HL-60 (cell line): ENCODE measurements around the gene ALDH1A1.
A peak's percentile ranks its signal among the peaks of the same experiment; 100 is the strongest.

ENCODE experiments used
- DNase-seq, 2 experiments: peaks; one replicate each; pipeline ENCODE4 v3.0.0-alpha.2; 2010 to 2020; ENCODE audit warnings: low read depth in 1 of 2, low spot score in 1 of 2
- H3K27ac ChIP-seq: fragments of 250-450 bp; sonication (Bioruptor Pico); replicated peaks from 2 replicates; pipeline ENCODE4 v1.5.1; 2020; ENCODE audit warnings: mild to moderate bottlenecking, moderate library complexity
- H3K27me3 ChIP-seq: fragments of 250-450 bp; sonication (Bioruptor Pico); 2 replicates; pipeline ENCODE4 v1.5.1; 2021; ENCODE audit warnings: mild to moderate bottlenecking, moderate library complexity; ENCODE audit not compliant: insufficient read depth, poor library complexity, severe bottlenecking
- H3K4me3 ChIP-seq: replicated peaks from 2 replicates; pipeline ENCODE4 v1.5.1; 2011; ENCODE audit warnings: mild to moderate bottlenecking, control low read depth, low read length; ENCODE audit not compliant: insufficient read depth
- GABPA ChIP-seq: IDR thresholded peaks from 2 replicates; pipeline ENCODE4 v1.6.1; 2012; ENCODE audit warnings: low read depth
- POLR2AphosphoS5 ChIP-seq: IDR thresholded peaks from 2 replicates; pipeline ENCODE4 v1.6.1; 2012; ENCODE audit warnings: low read depth
- SPI1 ChIP-seq: IDR thresholded peaks from 2 replicates; pipeline ENCODE4 v1.6.1; 2012; ENCODE audit warnings: low read depth, mild to moderate bottlenecking, borderline replicate concordance
- TF ChIP-seq, protein P1 (sequence below): IDR thresholded peaks from 2 replicates; pipeline ENCODE4 v1.6.1; 2012; ENCODE audit warnings: low read depth; ENCODE audit not compliant: insufficient replicate concordance
- TF ChIP-seq, protein P2 (sequence below): IDR thresholded peaks from one replicate; pipeline ENCODE4 v1.5.1; 2011; ENCODE audit warnings: low read length, control low read depth, inconsistent platforms; ENCODE audit not compliant: insufficient read depth

ALDH1A1 gene

GRCh38 chr9:72925891-72926290, 27.0 kb downstream of the ALDH1A1 start:
- no peak overlapping the region for H3K4me3 ChIP-seq
- peak in 1 of 2 experiments; percentile 6 for DNase-seq
- no peaks in the 10 kb centered on the region for H3K27me3 ChIP-seq
- TF ChIP-seq, protein P1, sequence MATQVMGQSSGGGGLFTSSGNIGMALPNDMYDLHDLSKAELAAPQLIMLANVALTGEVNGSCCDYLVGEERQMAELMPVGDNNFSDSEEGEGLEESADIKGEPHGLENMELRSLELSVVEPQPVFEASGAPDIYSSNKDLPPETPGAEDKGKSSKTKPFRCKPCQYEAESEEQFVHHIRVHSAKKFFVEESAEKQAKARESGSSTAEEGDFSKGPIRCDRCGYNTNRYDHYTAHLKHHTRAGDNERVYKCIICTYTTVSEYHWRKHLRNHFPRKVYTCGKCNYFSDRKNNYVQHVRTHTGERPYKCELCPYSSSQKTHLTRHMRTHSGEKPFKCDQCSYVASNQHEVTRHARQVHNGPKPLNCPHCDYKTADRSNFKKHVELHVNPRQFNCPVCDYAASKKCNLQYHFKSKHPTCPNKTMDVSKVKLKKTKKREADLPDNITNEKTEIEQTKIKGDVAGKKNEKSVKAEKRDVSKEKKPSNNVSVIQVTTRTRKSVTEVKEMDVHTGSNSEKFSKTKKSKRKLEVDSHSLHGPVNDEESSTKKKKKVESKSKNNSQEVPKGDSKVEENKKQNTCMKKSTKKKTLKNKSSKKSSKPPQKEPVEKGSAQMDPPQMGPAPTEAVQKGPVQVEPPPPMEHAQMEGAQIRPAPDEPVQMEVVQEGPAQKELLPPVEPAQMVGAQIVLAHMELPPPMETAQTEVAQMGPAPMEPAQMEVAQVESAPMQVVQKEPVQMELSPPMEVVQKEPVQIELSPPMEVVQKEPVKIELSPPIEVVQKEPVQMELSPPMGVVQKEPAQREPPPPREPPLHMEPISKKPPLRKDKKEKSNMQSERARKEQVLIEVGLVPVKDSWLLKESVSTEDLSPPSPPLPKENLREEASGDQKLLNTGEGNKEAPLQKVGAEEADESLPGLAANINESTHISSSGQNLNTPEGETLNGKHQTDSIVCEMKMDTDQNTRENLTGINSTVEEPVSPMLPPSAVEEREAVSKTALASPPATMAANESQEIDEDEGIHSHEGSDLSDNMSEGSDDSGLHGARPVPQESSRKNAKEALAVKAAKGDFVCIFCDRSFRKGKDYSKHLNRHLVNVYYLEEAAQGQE = no peak
- TF ChIP-seq GABPA (no peak), SPI1 (no peak), POLR2AphosphoS5 (no peak)
- TF ChIP-seq, protein P2, sequence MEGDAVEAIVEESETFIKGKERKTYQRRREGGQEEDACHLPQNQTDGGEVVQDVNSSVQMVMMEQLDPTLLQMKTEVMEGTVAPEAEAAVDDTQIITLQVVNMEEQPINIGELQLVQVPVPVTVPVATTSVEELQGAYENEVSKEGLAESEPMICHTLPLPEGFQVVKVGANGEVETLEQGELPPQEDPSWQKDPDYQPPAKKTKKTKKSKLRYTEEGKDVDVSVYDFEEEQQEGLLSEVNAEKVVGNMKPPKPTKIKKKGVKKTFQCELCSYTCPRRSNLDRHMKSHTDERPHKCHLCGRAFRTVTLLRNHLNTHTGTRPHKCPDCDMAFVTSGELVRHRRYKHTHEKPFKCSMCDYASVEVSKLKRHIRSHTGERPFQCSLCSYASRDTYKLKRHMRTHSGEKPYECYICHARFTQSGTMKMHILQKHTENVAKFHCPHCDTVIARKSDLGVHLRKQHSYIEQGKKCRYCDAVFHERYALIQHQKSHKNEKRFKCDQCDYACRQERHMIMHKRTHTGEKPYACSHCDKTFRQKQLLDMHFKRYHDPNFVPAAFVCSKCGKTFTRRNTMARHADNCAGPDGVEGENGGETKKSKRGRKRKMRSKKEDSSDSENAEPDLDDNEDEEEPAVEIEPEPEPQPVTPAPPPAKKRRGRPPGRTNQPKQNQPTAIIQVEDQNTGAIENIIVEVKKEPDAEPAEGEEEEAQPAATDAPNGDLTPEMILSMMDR = no peak
- no peak overlapping the region for H3K27ac ChIP-seq

DNA sequence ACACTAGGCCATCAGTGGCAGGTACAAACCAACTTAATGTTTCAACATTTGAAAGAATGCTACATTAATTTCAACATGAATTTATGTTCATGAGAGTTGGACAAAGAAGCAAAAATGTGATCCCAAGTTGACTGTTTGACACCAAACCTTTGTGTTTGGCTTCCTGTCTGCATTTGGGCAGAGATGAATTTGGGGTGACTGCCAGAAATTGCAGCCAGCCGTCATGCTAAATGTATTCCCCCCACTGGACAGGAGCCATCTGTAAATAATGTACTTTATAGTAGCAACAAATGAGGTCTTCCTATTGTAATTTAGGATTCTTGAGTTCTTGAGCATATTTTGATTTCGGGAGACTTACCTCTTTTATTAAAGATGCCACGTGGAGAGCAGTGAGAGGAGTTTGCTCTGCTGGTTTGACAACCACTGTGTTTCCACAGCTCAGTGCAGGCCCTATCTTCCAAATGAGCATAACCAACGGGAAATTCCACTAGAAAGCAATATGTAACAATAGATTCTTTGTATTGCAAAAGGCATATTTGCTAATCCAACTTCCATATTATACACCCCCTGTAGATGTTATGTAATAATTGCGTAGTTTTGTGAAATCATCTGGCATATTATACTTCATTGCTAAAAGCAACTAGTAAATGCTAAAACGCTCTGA, 27.6 kb downstream of the ALDH1A1 start:
- TF ChIP-seq, protein P2 = no peak
- TF ChIP-seq GABPA (no peak), SPI1 (no peak)
- H3K27me3 ChIP-seq = no peaks in the 10 kb centered on the region
- H3K27ac ChIP-seq = peak overlapping the region; percentile 69
- no peak overlapping the region for H3K4me3 ChIP-seq
- peak; percentile 66 to 76 for DNase-seq

GRCh38 chr9:72924154-72924790, 28.6 kb downstream of the ALDH1A1 start:
- DNase-seq = peak in 1 of 2 experiments; percentile 13
- H3K27ac ChIP-seq = peak overlapping the region; percentile 69
- H3K27me3 ChIP-seq = no peaks in the 10 kb centered on the region
- no peak for TF ChIP-seq POLR2AphosphoS5
- no peak for TF ChIP-seq SPI1
- TF ChIP-seq GABPA = no peak
- TF ChIP-seq, protein P2 = no peak
- H3K4me3 ChIP-seq = no peak overlapping the region

- DNase-seq = no peak
- Histone ChIP-seq H3K27ac (no peak overlapping the region), H3K27me3 (no peaks in the 10 kb centered on the region), H3K4me3 (no peak overlapping the region)
- TF ChIP-seq SPI1 (no peak), POLR2AphosphoS5 (no peak), GABPA (no peak)
- TF ChIP-seq, protein P1 = no peak
- TF ChIP-seq, protein P2 = no peak
Measured at GRCh38 chr9:72923077-72923476, 29.8 kb downstream of the ALDH1A1 start.
